ENCODE measurements around the gene CCDC106. TPM values are rescaled to one million over a fixed set of nuclear protein-coding genes. Genes with fewer than 3 reads are reported as not detected.

The CCDC106 gene
- total RNA-seq, 2 experiments from 2014 or later = 29.0 to 30.1 TPM

DNA sequence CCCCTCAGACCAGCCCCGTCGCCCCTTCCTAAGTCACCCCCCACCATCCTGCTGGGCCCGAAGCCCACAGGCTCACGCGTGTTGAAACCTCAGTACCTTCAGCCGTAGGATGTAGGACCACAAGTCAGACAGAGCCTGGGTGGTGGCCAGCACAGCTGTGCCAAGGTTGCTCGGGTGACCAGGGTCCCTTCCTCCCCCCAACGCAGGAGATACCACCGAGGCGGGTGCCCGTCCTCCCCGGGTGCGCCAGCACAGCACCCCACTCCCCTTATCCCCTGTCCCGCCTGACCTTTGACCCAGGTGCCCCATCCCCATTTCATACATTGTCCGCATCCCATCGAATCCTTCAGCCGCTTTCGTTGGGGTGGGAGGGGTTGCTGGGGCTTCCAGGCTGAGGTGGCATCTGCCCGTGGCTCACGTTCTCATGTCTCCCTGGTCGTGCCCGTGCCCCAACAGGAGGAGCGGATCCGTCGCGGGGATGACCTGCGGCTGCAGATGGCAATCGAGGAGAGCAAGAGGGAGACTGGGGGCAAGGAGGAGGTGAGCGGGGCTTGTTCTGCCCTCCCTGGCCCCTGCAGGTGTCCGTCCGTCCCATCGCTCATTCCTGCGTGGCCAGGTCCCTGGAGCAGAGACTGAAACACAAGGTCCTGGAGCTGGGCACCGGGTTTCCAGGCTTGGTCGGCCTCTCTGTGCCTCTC lies 41.5 kb downstream of the CCDC106 start:
- BruUV-seq (replicated peaks) = no TSS peak
- Histone ChIP-seq H3K4me3 (ENCODE audit: low read depth, low read length, poor library complexity, severe bottlenecking) (no peak overlapping the region), H3K36me3 (ENCODE audit: insufficient read depth, low read length) (peaks cover 100% of the 10 kb centered on the region), H2AFZ (ENCODE audit: low read length) (no peak overlapping the region), H4K20me1 (ENCODE audit: insufficient read depth, low read length) (no peaks in the 10 kb centered on the region), H3K4me1 (ENCODE audit: insufficient read depth, low read length, poor library complexity, severe bottlenecking) (no peaks in the 10 kb centered on the region), H3K27ac (ENCODE audit: low read depth, low read length, poor library complexity, severe bottlenecking) (no peak overlapping the region), H3K79me2 (ENCODE audit: insufficient read depth, low read depth, low read length) (peaks cover 10% of the 10 kb centered on the region; the same call in 1 of the 2 replicates), H3K4me2 (ENCODE audit: low read length) (no peak overlapping the region), H3K9me3 (ENCODE audit: low read length) (no peaks in the 10 kb centered on the region), H3K9me2 (ENCODE audit: insufficient read depth, low read length) (no peaks in the 10 kb centered on the region)
- ChIA-PET CTCF (ENCODE audit: unreplicated experiment) (no interaction called here), POLR2A (no interaction called here)
- no peak for TF ChIP-seq EZH2phosphoT487 (IDR thresholded peaks at IDR 0.05; ENCODE audit: borderline replicate concordance, low read depth, low read length)
- TF ChIP-seq, protein P1, sequence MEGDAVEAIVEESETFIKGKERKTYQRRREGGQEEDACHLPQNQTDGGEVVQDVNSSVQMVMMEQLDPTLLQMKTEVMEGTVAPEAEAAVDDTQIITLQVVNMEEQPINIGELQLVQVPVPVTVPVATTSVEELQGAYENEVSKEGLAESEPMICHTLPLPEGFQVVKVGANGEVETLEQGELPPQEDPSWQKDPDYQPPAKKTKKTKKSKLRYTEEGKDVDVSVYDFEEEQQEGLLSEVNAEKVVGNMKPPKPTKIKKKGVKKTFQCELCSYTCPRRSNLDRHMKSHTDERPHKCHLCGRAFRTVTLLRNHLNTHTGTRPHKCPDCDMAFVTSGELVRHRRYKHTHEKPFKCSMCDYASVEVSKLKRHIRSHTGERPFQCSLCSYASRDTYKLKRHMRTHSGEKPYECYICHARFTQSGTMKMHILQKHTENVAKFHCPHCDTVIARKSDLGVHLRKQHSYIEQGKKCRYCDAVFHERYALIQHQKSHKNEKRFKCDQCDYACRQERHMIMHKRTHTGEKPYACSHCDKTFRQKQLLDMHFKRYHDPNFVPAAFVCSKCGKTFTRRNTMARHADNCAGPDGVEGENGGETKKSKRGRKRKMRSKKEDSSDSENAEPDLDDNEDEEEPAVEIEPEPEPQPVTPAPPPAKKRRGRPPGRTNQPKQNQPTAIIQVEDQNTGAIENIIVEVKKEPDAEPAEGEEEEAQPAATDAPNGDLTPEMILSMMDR (conservative IDR thresholded peaks at IDR 0.05; ENCODE audit: low read length) = no peak
- DNase-seq (ENCODE audit: low spot score) = no peak
- intact Hi-C loops (cut with micrococcal nuclease; ENCODE audit: unreplicated experiment) = no loop called here

DNA sequence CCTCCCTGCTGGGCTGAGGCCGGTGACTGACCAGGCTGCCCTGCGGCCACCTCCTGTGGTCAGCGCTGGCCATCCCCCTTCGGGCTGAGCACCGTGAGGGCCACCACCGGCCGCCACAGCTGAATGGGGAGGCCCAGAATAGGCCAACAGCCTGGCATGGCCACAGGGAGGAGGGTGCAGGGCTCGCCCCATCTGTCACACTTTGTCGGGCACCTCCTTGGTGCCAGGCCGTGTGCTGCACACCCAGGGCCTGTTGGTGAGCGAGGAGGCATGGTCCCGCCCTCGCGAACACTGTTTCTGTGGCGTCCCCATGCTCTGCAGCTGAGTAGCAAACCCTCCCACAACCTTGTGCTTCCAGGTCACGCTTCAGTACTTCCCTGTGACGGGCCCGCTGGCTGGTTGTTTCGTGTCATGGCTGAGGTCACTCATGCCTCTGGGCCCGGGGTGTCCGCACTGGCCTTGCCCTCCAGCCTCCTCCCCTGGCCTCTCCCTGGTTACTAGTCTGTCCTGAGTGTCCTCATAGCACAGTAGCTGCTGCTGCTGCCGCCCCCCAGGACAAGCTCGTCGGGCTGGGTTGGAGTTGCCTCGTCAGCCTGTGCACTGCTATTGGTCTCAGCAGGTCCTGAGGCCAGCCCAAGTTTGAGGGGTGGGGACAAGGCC lies 42.2 kb downstream of the CCDC106 start:
- no peak for DNase-seq (ENCODE audit: low spot score)
- Histone ChIP-seq H3K79me2 (ENCODE audit: insufficient read depth, low read depth, low read length) (peaks cover 7% of the 10 kb centered on the region; the same call in 1 of the 2 replicates), H3K4me3 (ENCODE audit: low read depth, low read length, poor library complexity, severe bottlenecking) (no peak overlapping the region), H3K36me3 (ENCODE audit: insufficient read depth, low read length) (peaks cover 100% of the 10 kb centered on the region), H3K9me2 (ENCODE audit: insufficient read depth, low read length) (no peaks in the 10 kb centered on the region), H3K27ac (ENCODE audit: low read depth, low read length, poor library complexity, severe bottlenecking) (no peak overlapping the region), H3K4me2 (ENCODE audit: low read length) (no peak overlapping the region), H4K20me1 (ENCODE audit: insufficient read depth, low read length) (no peaks in the 10 kb centered on the region), H2AFZ (ENCODE audit: low read length) (no peak overlapping the region), H3K4me1 (ENCODE audit: insufficient read depth, low read length, poor library complexity, severe bottlenecking) (no peaks in the 10 kb centered on the region), H3K9me3 (ENCODE audit: low read length) (no peaks in the 10 kb centered on the region)
- TF ChIP-seq EZH2phosphoT487 (IDR thresholded peaks at IDR 0.05; ENCODE audit: borderline replicate concordance, low read depth, low read length) = no peak
- TF ChIP-seq, protein P1 (conservative IDR thresholded peaks at IDR 0.05; ENCODE audit: low read length) = no peak
- intact Hi-C loops (cut with micrococcal nuclease; ENCODE audit: unreplicated experiment) = no loop called here
- POLR2A ChIA-PET = no interaction called here
- BruUV-seq (replicated peaks) = no TSS peak
- CTCF ChIA-PET (ENCODE audit: unreplicated experiment) = no interaction called here

Measured in OCI-LY7 (cell line).